Measurements from ENCODE around the gene KLHL17.

DNA sequence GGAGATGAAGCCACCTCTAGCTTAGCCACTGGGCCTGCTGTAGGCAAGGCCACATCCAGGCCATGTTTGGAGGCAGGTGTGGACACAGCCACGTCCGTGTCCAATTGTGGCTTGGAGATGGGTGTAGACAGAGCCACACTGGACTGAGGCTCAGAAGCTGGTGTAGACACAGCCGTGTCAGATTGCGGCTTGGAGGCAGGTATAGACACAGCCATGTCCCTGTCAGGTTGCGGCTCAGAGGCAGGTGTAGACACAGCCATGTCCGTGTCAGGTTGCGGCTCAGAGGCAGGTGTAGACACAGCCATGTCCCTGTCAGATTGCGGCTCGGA is 19.3 kb downstream of the KLHL17 start:
- TF ChIP-seq, protein P1, sequence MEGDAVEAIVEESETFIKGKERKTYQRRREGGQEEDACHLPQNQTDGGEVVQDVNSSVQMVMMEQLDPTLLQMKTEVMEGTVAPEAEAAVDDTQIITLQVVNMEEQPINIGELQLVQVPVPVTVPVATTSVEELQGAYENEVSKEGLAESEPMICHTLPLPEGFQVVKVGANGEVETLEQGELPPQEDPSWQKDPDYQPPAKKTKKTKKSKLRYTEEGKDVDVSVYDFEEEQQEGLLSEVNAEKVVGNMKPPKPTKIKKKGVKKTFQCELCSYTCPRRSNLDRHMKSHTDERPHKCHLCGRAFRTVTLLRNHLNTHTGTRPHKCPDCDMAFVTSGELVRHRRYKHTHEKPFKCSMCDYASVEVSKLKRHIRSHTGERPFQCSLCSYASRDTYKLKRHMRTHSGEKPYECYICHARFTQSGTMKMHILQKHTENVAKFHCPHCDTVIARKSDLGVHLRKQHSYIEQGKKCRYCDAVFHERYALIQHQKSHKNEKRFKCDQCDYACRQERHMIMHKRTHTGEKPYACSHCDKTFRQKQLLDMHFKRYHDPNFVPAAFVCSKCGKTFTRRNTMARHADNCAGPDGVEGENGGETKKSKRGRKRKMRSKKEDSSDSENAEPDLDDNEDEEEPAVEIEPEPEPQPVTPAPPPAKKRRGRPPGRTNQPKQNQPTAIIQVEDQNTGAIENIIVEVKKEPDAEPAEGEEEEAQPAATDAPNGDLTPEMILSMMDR (IDR thresholded peaks at IDR 0.05): no peak
- no peak for TF ChIP-seq TCF7L2 (IDR thresholded peaks at IDR 0.05; ENCODE audit: low read depth, low read length)
- no peak for TF ChIP-seq SIN3A (IDR thresholded peaks at IDR 0.05; ENCODE audit: borderline replicate concordance, insufficient read depth, low read depth, low read length)
